Measurements from ENCODE around the gene MYMK.

Gene MYMK

GRCh38 chr9:133490865-133491655 is 33.7 kb downstream of the MYMK start:
- no peak overlapping the region for H3K23ac ChIP-seq (ENCODE audit: low read length in 2 of 2)
- no peaks in the 10 kb centered on the region for H3K79me1 ChIP-seq (replicated peaks; ENCODE audit: low read length, poor library complexity, severe bottlenecking)
- H3K27ac ChIP-seq (ENCODE audit: low read length, poor library complexity, severe bottlenecking) = no peak overlapping the region
- H3K9ac ChIP-seq (ENCODE audit: low read length) = no peak overlapping the region
- 98% methylated on average over 8 of the region's 12 CpGs for WGBS
- peak overlapping the region; percentile 2 for H2BK15ac ChIP-seq (ENCODE audit: low read depth, poor library complexity, severe bottlenecking)
- H3K4me2 ChIP-seq (ENCODE audit: low read length, poor library complexity, severe bottlenecking) = no peak overlapping the region
- H3K4me3 ChIP-seq (ENCODE audit: insufficient read depth in 1 of 2, low read depth in 1 of 2, low read length in 2 of 2) = no peak overlapping the region
- H2AK5ac ChIP-seq (ENCODE audit: low read length, severe bottlenecking) = no peak overlapping the region
- H3K27me3 ChIP-seq (ENCODE audit: control insufficient read depth in 1 of 2, insufficient read depth in 1 of 2, low read length in 2 of 2) = peaks cover 3 to 55% of the 10 kb centered on the region in 2 experiments
- no peak overlapping the region for H3K18ac ChIP-seq (ENCODE audit: low read depth in 1 of 2, low read length in 2 of 2)
- no peak overlapping the region for H2BK5ac ChIP-seq (ENCODE audit: low read depth, low read length, poor library complexity, severe bottlenecking)
- H3K36me3 ChIP-seq (ENCODE audit: control insufficient read depth in 1 of 2, insufficient read depth in 2 of 2, low read depth in 1 of 2, low read length in 2 of 2) = peaks cover 0 to 2% of the 10 kb centered on the region in 2 experiments
- no peak overlapping the region for H4K91ac ChIP-seq (ENCODE audit: low read length)
- no peak overlapping the region for H2BK12ac ChIP-seq (ENCODE audit: low read length in 2 of 2)
- H3K4me1 ChIP-seq (ENCODE audit: control insufficient read depth, insufficient read depth, low read depth, low read length) = peaks cover 23% of the 10 kb centered on the region
- H3K14ac ChIP-seq (ENCODE audit: low read length in 2 of 2) = no peak overlapping the region
- DNase-seq = no peak
- no peak overlapping the region for H3K4ac ChIP-seq (ENCODE audit: low read depth in 1 of 2, low read length in 2 of 2)
- H2BK120ac ChIP-seq (ENCODE audit: low read depth, low read length) = no peak overlapping the region
- H4K8ac ChIP-seq (ENCODE audit: low read length) = no peak overlapping the region
- no peak overlapping the region for H2AFZ ChIP-seq (ENCODE audit: low read depth, low read length)
- H3K9me3 ChIP-seq (ENCODE audit: control insufficient read depth, low read length) = no peaks in the 10 kb centered on the region

GRCh38 chr9:133490201-133490681 is 34.5 kb downstream of the MYMK start:
- H2BK5ac ChIP-seq (ENCODE audit: low read depth, low read length, poor library complexity, severe bottlenecking) = no peak overlapping the region
- no peaks in the 10 kb centered on the region for H3K36me3 ChIP-seq (ENCODE audit: control insufficient read depth in 1 of 2, insufficient read depth in 2 of 2, low read depth in 1 of 2, low read length in 2 of 2)
- H4K91ac ChIP-seq (ENCODE audit: low read length) = no peak overlapping the region
- no peak overlapping the region for H4K8ac ChIP-seq (ENCODE audit: low read length)
- H2BK120ac ChIP-seq (ENCODE audit: low read depth, low read length) = no peak overlapping the region
- H2BK12ac ChIP-seq (ENCODE audit: low read length in 2 of 2) = no peak overlapping the region
- no peaks in the 10 kb centered on the region for H3K79me1 ChIP-seq (replicated peaks; ENCODE audit: low read length, poor library complexity, severe bottlenecking)
- no peaks in the 10 kb centered on the region for H3K9me3 ChIP-seq (ENCODE audit: control insufficient read depth, low read length)
- H3K14ac ChIP-seq (ENCODE audit: low read length in 2 of 2) = no peak overlapping the region
- no peak overlapping the region for H3K9ac ChIP-seq (ENCODE audit: low read length)
- H3K4me3 ChIP-seq (ENCODE audit: insufficient read depth in 1 of 2, low read depth in 1 of 2, low read length in 2 of 2) = no peak overlapping the region
- no peak overlapping the region for H3K4me2 ChIP-seq (ENCODE audit: low read length, poor library complexity, severe bottlenecking)
- H3K4ac ChIP-seq (ENCODE audit: low read depth in 1 of 2, low read length in 2 of 2) = no peak overlapping the region
- peaks cover 23% of the 10 kb centered on the region for H3K4me1 ChIP-seq (ENCODE audit: control insufficient read depth, insufficient read depth, low read depth, low read length)
- 70% methylated on average over 13 of the region's 13 CpGs for WGBS
- H3K27ac ChIP-seq (ENCODE audit: low read length, poor library complexity, severe bottlenecking) = no peak overlapping the region
- H3K27me3 ChIP-seq (ENCODE audit: control insufficient read depth in 1 of 2, insufficient read depth in 1 of 2, low read length in 2 of 2) = peaks cover 0 to 46% of the 10 kb centered on the region in 2 experiments
- no peak overlapping the region for H2AFZ ChIP-seq (ENCODE audit: low read depth, low read length)
- H2BK15ac ChIP-seq (ENCODE audit: low read depth, poor library complexity, severe bottlenecking) = no peak overlapping the region
- no peak for DNase-seq
- no peak overlapping the region for H3K18ac ChIP-seq (ENCODE audit: low read depth in 1 of 2, low read length in 2 of 2)
- no peak overlapping the region for H2AK5ac ChIP-seq (ENCODE audit: low read length, severe bottlenecking)
- H3K23ac ChIP-seq (ENCODE audit: low read length in 2 of 2) = no peak overlapping the region

GRCh38 chr9:133489253-133490190 is 35.2 kb downstream of the MYMK start:
- Histone ChIP-seq H3K14ac (ENCODE audit: low read length in 2 of 2) (no peak overlapping the region), H3K9ac (ENCODE audit: low read length) (no peak overlapping the region), H3K4me1 (ENCODE audit: control insufficient read depth, insufficient read depth, low read depth, low read length) (peaks cover 27% of the 10 kb centered on the region), H4K8ac (ENCODE audit: low read length) (no peak overlapping the region), H3K27ac (ENCODE audit: low read length, poor library complexity, severe bottlenecking) (no peak overlapping the region), H3K36me3 (ENCODE audit: control insufficient read depth in 1 of 2, insufficient read depth in 2 of 2, low read depth in 1 of 2, low read length in 2 of 2) (no peaks in the 10 kb centered on the region), H2AK5ac (ENCODE audit: low read length, severe bottlenecking) (no peak overlapping the region), H3K9me3 (ENCODE audit: control insufficient read depth, low read length) (no peaks in the 10 kb centered on the region), H2BK15ac (ENCODE audit: low read depth, poor library complexity, severe bottlenecking) (no peak overlapping the region), H2BK5ac (ENCODE audit: low read depth, low read length, poor library complexity, severe bottlenecking) (no peak overlapping the region), H4K91ac (ENCODE audit: low read length) (peak overlapping the region; percentile 5), H3K4me2 (ENCODE audit: low read length, poor library complexity, severe bottlenecking) (no peak overlapping the region), H2BK12ac (ENCODE audit: low read length in 2 of 2) (no peak overlapping the region), H3K23ac (ENCODE audit: low read length in 2 of 2) (no peak overlapping the region), H3K4me3 (ENCODE audit: insufficient read depth in 1 of 2, low read depth in 1 of 2, low read length in 2 of 2) (no peak overlapping the region), H3K27me3 (ENCODE audit: control insufficient read depth in 1 of 2, insufficient read depth in 1 of 2, low read length in 2 of 2) (peaks cover 5 to 41% of the 10 kb centered on the region in 2 experiments), H3K4ac (ENCODE audit: low read depth in 1 of 2, low read length in 2 of 2) (no peak overlapping the region), H3K18ac (ENCODE audit: low read depth in 1 of 2, low read length in 2 of 2) (no peak overlapping the region), H3K79me1 (replicated peaks; ENCODE audit: low read length, poor library complexity, severe bottlenecking) (no peaks in the 10 kb centered on the region), H2BK120ac (ENCODE audit: low read depth, low read length) (no peak overlapping the region), H2AFZ (ENCODE audit: low read depth, low read length) (peak overlapping the region; percentile 3)
- DNase-seq = peak; percentile 58
- WGBS = 82% methylated on average over 18 of the region's 19 CpGs
